NCI-H187 treated with DMSO at 0.1 percent for 48 hours (cell line): ENCODE data around the gene TULP3.
A peak's percentile ranks its signal among the peaks of the same experiment; 100 is the strongest.

Experiments
- DNase-seq: peaks from one replicate; lab custom pipeline; 2025; lab: John Stamatoyannopoulos, UW

TULP3 gene

GRCh38 chr12:2877047-2877952 is 13.4 kb upstream of the TULP3 start, which contains the start of the genes FOXM1 and RHNO1:
Gene FOXM1 (minus strand): TSS chr12:2877174. CDS start chr12:2874478, 2,696 bp downstream.
Gene RHNO1 (plus strand): TSS chr12:2877223. CDS start chr12:2885367, 8,144 bp downstream.
- peak; percentile 18 for DNase-seq

DNA sequence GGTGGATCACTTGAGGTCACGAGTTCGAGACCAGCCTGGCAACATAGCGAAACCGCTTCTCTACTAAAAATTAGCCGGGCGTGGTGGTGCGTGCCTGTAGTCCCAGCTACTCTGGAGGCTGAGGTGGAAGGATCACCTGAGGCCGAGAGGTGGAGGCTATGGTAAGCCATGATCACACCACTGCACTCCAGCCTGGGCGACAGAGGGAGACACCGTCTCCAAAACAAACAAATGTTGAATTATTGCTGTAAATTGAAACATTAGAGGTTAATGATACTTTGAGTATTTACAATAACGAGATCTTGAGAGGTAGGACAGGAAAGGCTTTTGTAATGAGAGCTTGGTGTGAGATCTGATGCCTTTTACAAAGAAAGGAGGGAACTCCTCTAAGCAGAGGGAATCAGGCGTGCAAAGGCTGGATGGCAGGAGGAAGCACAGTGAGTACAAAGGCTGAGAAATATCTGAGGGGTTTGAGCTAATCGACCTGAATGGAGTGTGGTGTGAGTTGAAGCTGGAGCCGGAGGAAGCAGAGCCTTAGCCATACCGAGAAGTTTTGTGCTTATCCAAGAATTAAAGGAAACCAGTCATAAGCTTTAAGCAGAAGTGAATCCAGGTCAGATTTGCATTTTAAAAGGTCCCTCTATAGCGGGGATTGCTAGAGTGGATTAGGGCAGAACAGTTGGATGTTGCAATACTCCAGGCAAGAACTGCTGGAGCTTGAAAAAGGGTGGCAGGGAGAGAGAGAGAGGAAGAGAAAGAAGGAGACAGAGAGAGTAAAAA is 12.5 kb upstream of the TULP3 start:
- DNase-seq, result peak; percentile 76

DNA sequence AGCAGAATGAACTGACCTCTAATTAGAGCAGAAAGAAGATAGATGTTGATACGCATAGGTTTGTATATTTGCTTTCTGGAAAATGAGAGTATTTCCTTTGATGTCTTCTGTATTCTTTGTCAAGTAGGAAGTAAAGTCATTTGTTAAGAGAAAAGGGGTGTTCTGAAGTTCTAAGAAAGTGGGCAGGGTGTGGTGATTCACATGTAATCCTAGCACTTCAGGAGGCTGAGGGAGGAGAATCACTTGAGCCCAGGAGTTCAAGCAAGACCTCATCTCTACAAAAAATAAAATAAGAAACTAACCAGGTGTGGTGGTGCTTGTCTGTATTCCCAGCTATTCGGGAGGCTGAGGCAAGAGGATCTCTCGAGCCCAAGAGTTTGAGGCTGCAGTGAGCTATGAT is 10.8 kb upstream of the TULP3 start:
- no peak for DNase-seq

DNA sequence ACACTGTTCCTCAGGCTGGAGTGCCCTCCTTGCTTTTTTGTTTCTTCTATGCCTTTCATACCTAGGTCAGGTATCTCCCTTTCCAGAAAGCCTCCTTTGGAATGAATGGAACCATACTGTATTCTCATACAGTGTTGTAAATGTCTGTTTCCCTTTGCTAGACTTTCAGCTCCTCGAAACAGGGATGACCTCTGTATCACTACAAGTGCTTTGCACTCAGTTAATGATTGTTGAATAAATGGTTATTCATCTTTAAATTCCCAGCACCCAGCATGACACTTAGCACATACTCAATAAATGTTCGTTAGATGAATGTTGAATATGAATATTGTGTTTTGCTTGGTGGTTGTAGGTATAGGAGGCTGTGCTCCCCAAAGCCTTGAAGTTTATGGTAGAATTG is 5.9 kb upstream of the TULP3 start:
- no peak for DNase-seq

GRCh38 chr12:2886768-2887450 is 3.8 kb upstream of the TULP3 start:
- no peak for DNase-seq

GRCh38 chr12:2890001-2890387 is 697 bp upstream of the TULP3 start:
- DNase-seq, result no peak

DNA sequence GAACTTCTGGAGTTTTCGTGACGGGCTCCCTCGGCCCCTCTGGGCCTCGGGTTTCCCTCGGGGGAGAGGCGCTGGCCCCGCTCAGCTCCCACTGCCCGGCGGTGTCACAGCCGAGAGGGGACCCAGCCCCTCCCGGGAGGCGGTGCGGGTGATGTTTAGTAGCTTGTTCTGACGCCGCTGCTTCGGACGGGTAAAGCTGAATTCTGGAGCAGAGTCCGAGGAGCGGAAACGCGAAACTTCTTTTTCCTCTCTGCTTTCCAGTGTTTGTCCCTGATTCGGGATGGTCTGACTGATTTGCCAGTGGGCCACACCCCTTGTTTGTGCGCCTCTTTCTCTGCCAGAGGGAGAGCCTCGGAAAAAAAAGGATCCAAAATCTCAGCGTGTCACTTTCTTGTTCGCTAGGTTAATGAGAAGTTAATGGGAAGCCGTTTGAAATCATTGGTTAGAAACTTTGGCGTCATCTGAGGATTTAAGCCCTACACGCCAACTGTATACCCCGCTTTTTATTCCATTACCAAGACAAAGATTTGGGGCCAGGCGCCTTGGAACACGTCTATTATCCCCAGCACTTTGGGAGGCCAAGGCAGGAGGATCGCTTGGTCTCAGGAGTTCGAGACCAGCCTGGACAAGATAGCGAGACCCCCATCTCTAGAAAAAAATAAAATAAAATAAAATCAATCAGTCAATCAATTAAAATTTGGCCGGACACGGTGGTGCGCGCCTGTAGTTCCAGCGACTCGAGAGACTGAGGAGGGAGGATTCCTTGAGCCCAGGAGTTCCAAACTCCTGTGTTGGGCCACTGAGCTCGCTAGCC is 756 bp downstream of the TULP3 start:
- DNase-seq, result no peak

GRCh38 chr12:2892246-2892645 is 1.6 kb downstream of the TULP3 start:
- DNase-seq, result no peak

- DNase-seq, result no peak
Measured at GRCh38 chr12:2893007-2893406, 2.3 kb downstream of the TULP3 start.

DNA sequence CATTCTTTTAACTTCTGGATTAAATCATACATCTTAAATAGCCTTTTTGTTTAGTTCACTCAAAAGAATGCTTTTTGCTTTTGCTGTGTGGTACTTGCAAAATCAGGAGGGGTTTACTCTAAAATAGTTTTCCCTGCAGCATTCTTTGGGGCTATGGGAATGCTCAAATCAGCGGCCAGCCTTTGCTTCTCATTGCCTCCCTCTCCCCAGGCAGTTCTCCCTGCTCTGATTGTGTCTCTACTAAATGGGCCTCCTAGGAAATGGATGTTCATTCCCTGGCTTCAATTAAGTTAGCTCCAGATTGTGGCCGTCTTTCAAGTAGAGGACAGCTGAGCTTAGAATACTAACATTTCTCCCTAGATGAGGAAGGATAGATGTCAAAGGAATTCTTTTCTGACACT is 4.4 kb downstream of the TULP3 start:
- no peak for DNase-seq

DNA sequence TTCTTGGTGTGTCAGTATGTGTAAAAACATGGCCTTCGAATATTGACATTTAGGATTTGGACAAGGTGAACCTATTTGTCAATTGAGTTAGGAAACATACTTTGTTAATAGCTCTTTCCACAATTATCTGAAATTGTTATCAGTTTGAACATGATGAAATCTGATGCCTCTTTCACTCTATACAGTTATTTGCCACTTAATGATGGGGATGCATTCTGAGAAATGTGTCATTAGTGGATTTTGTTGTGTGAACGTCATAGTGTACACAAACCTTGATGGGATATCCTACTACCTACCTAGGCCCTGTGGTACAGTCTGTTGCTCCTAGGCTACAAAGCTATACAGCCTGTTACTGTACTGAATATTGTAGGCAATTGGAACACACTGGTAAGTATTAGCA is 4.8 kb downstream of the TULP3 start:
- DNase-seq, result no peak

- no peak for DNase-seq
Measured at GRCh38 chr12:2897418-2897817, 6.7 kb downstream of the TULP3 start.

DNA sequence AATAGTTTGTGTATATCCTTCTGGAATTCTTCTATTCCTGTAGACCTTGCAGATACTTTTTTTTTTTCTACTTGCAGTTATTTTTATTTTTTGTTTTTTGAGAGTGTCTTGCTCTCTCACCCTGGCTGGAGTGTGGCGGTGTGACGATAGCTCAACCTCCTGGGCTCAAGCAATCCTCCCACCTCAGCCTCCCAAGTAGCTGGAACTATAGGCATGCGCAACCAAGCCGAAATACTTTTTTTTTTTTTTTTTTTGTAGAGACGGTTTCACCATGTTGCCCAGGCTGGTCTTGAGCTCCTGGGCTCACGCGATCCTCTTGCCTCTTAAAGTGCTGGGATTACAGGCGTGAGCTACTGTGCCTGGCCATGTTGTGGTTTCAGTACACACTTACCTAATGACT is 10.0 kb downstream of the TULP3 start:
- DNase-seq, result no peak

- DNase-seq, result no peak
Measured at GRCh38 chr12:2902272-2902880, 11.7 kb downstream of the TULP3 start.

- DNase-seq, result no peak
Measured at GRCh38 chr12:2904260-2904659, 13.6 kb downstream of the TULP3 start.

- no peak for DNase-seq
Measured at GRCh38 chr12:2912216-2912575, 21.5 kb downstream of the TULP3 start.

GRCh38 chr12:2919249-2919648 is 28.6 kb downstream of the TULP3 start:
- no peak for DNase-seq

DNA sequence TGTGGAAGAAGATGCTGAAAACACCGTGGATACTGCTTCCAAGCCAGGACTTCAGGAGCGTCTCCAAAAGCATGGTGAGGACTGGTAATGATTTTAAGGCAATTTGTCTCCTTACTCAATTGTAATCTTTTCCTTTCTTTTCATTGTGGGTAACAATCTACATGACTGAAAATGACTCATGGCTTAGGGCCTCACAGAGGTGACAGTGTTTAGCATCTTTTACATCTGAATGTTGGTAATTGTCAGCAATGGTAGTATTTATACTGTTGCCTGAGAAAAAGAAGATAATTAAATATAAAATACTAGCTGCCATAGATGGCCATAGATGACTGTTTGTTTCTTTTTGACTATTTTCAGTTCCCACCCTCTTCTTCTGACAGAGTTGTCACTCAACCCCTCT is 31.6 kb downstream of the TULP3 start:
- no peak for DNase-seq

- no peak for DNase-seq
Measured at GRCh38 chr12:2923057-2923456, 32.4 kb downstream of the TULP3 start.

DNA sequence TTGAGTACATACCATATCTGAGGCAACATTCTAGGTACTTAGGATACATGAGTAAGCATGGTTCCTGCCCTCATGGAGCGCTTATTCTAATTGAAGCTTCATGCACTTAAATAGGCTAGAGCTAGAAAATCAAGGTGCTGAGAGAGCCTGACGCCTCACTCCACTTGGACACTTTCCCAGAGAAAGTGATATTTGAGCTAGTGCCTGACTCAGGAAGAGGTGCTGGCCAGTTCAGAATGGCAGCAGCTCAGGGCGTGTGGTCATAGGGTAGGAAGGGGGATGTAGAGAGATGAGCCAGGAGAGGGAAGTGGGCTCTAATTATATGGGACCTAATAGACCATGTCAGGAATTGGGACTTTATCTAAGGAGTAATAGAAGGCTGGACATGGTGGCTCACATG is 33.3 kb downstream of the TULP3 start:
- no peak for DNase-seq

GRCh38 chr12:2925322-2925995 is 34.8 kb downstream of the TULP3 start:
- no peak for DNase-seq
